Left hindlimb (tissue), 1 donor: ENCODE data around the gene ATG10.
"Not testable (repeated sequence)": the region's sequence is repeated elsewhere in the genome, so short reads cannot be mapped to it uniquely, and the experiment has no call there.

Source experiments
- DNase-seq: peaks from one replicate; pipeline ENCODE4 v3.0.0-alpha.2; 2018

The ATG10 gene

GRCh38 chr5:82058710-82059109 lies 86.9 kb downstream of the ATG10 start:
- no peak for DNase-seq

- DNase-seq = no peak
Measured at GRCh38 chr5:82066791-82067190, 95.0 kb downstream of the ATG10 start.

GRCh38 chr5:82068042-82068441 lies 96.2 kb downstream of the ATG10 start:
- DNase-seq = not testable (repeated sequence)

- DNase-seq = no peak
Measured at GRCh38 chr5:82068723-82069122, 96.9 kb downstream of the ATG10 start.

GRCh38 chr5:82072138-82072537 lies 100.3 kb downstream of the ATG10 start:
- DNase-seq = no peak

GRCh38 chr5:82073179-82073578 lies 101.4 kb downstream of the ATG10 start:
- no peak for DNase-seq

GRCh38 chr5:82074950-82075349 lies 103.1 kb downstream of the ATG10 start:
- DNase-seq = no peak

- DNase-seq = no peak
Measured at GRCh38 chr5:82077496-82077895, 105.7 kb downstream of the ATG10 start.

- DNase-seq = no peak
Measured at GRCh38 chr5:82091617-82092016, 119.8 kb downstream of the ATG10 start.

GRCh38 chr5:82095536-82095935 lies 123.7 kb downstream of the ATG10 start:
- DNase-seq = no peak

- no peak for DNase-seq
Measured at GRCh38 chr5:82096249-82096648, 124.4 kb downstream of the ATG10 start.

- no peak for DNase-seq
Measured at GRCh38 chr5:82100303-82101077, 128.7 kb downstream of the ATG10 start.

GRCh38 chr5:82104872-82105271 lies 133.0 kb downstream of the ATG10 start:
- no peak for DNase-seq

- no peak for DNase-seq
Measured at GRCh38 chr5:82105457-82105856, 133.6 kb downstream of the ATG10 start.

- no peak for DNase-seq
Measured at GRCh38 chr5:82106207-82106606, 134.4 kb downstream of the ATG10 start.

GRCh38 chr5:82106756-82107155 lies 134.9 kb downstream of the ATG10 start:
- no peak for DNase-seq

- DNase-seq = no peak
Measured at GRCh38 chr5:82107267-82107666, 135.4 kb downstream of the ATG10 start.

- no peak for DNase-seq
Measured at GRCh38 chr5:82109013-82109412, 137.2 kb downstream of the ATG10 start.

- DNase-seq = not testable (repeated sequence)
Measured at GRCh38 chr5:82109915-82110314, 138.1 kb downstream of the ATG10 start.

- DNase-seq = no peak
Measured at GRCh38 chr5:82111191-82111590, 139.4 kb downstream of the ATG10 start.

- DNase-seq = no peak
Measured at GRCh38 chr5:82115858-82116257, 144.0 kb downstream of the ATG10 start.

- DNase-seq = no peak
Measured at GRCh38 chr5:82119889-82120288, 148.1 kb downstream of the ATG10 start.

GRCh38 chr5:82129723-82130285 lies 158.0 kb downstream of the ATG10 start:
- DNase-seq = no peak

- no peak for DNase-seq
Measured at GRCh38 chr5:82130602-82131001, 158.8 kb downstream of the ATG10 start.

- no peak for DNase-seq
Measured at GRCh38 chr5:82137205-82137604, 165.4 kb downstream of the ATG10 start.
